Measurements from ENCODE around the gene RRM1.

RRM1 gene

DNA sequence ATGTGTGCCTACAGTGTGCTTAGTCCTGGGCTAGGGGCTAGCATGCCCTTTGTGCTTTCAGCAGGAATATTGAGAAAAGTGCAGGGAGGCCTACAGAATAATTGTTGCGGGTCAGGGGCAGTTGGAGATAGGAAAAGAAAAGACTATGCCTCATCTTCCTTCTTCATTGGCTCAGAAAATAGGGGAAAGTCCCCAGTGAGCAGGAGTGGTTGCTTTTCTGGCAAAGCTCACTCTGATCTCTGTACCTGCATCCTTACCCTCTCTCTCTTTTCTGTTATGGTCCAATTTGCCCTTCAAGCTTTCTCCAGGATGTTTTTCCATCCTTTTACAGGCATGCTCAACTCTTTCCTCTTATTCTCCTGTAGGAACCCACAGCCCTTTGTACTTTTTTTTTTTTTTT is 29.5 kb upstream of the RRM1 start:
- Mint-ChIP-seq H3K27ac (ENCODE audit: low read depth) (peak overlapping the region; percentile 80), H3K4me1 (peaks cover 60% of the 10 kb centered on the region), H3K27me3 (no peaks in the 10 kb centered on the region), H3K9me3 (no peaks in the 10 kb centered on the region), H3K36me3 (ENCODE audit: insufficient read depth) (peaks cover 26% of the 10 kb centered on the region), H3K4me3 (no peak overlapping the region)
- ATAC-seq (replicated peaks; ENCODE audit: extremely low read depth, poor library complexity, severe bottlenecking) = no peak
- no peak for DNase-seq (ENCODE audit: low spot score in 2 of 2)

DNA sequence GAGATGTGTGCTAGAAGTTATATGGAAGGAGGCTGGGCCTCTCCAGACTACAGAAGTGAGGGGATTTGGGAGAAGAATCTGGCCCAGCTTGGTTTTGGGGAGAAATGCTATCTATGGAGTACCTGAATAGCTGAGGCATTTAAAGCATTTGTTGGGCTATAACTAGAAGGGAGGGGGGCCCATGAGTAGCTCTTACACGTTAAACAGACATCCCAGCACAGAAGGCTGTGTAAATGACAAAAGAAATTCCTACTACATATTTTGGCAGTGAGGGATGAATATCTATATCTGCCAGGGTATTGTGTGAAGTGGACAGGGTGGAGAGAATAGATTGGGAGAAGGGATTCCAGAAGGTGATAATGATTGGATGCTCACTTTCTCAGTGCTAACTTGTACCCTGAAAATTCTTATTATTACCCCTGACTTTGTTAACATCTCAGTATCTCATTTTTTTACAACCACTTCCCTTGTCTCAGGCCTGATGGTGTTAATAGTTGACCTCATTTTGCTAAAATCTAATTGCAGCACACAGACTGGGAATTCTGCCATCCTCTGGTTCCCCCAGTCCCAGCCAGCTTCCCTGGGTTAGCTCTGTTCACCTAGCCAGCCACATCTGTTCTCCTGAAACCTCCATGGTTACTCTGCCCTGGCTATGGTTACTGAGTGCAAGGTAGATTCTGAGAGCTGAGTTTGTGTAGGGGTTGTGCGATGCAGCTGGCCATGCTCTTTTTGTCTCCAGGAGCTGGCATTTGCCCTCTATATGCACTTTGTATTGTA is 28.8 kb upstream of the RRM1 start:
- H3K4me1 Mint-ChIP-seq = peaks cover 60% of the 10 kb centered on the region
- DNase-seq (ENCODE audit: low spot score in 2 of 2) (no peak), ATAC-seq (replicated peaks; ENCODE audit: extremely low read depth, poor library complexity, severe bottlenecking) (no peak)
- H3K9me3 Mint-ChIP-seq = no peaks in the 10 kb centered on the region
- H3K36me3 Mint-ChIP-seq (ENCODE audit: insufficient read depth) = peaks cover 19% of the 10 kb centered on the region
- peak overlapping the region; percentile 80 for H3K27ac Mint-ChIP-seq (ENCODE audit: low read depth)
- H3K27me3 Mint-ChIP-seq = no peaks in the 10 kb centered on the region
- no peak overlapping the region for H3K4me3 Mint-ChIP-seq

- Mint-ChIP-seq H3K4me1 (peaks cover 60% of the 10 kb centered on the region), H3K9me3 (no peaks in the 10 kb centered on the region), H3K27ac (ENCODE audit: low read depth) (peak overlapping the region; percentile 80), H3K4me3 (no peak overlapping the region), H3K36me3 (ENCODE audit: insufficient read depth) (peaks cover 13% of the 10 kb centered on the region), H3K27me3 (no peaks in the 10 kb centered on the region)
- DNase-seq (ENCODE audit: low spot score in 2 of 2) (no peak), ATAC-seq (replicated peaks; ENCODE audit: extremely low read depth, poor library complexity, severe bottlenecking) (peak; percentile 69)
Measured at GRCh38 chr11:4066910-4067309, 27.7 kb upstream of the RRM1 start.

- Mint-ChIP-seq H3K27me3 (no peaks in the 10 kb centered on the region), H3K9me3 (no peaks in the 10 kb centered on the region), H3K4me1 (peaks cover 69% of the 10 kb centered on the region), H3K27ac (ENCODE audit: low read depth) (peak overlapping the region; percentile 79), H3K4me3 (no peak overlapping the region), H3K36me3 (ENCODE audit: insufficient read depth) (peaks cover 17% of the 10 kb centered on the region)
- DNase-seq (ENCODE audit: low spot score in 2 of 2) = no peak
- ATAC-seq (replicated peaks; ENCODE audit: extremely low read depth, poor library complexity, severe bottlenecking) = peak; percentile 38
Measured at GRCh38 chr11:4068962-4069361, 25.6 kb upstream of the RRM1 start.

GRCh38 chr11:4071325-4071724 is 23.3 kb upstream of the RRM1 start:
- no peaks in the 10 kb centered on the region for H3K9me3 Mint-ChIP-seq
- H3K27ac Mint-ChIP-seq (ENCODE audit: low read depth) = no peak overlapping the region
- peaks cover 24% of the 10 kb centered on the region for H3K36me3 Mint-ChIP-seq (ENCODE audit: insufficient read depth)
- no peak for DNase-seq (ENCODE audit: low spot score in 2 of 2)
- H3K4me3 Mint-ChIP-seq = no peak overlapping the region
- H3K4me1 Mint-ChIP-seq = peaks cover 51% of the 10 kb centered on the region
- H3K27me3 Mint-ChIP-seq = no peaks in the 10 kb centered on the region
- no peak for ATAC-seq (replicated peaks; ENCODE audit: extremely low read depth, poor library complexity, severe bottlenecking)

DNA sequence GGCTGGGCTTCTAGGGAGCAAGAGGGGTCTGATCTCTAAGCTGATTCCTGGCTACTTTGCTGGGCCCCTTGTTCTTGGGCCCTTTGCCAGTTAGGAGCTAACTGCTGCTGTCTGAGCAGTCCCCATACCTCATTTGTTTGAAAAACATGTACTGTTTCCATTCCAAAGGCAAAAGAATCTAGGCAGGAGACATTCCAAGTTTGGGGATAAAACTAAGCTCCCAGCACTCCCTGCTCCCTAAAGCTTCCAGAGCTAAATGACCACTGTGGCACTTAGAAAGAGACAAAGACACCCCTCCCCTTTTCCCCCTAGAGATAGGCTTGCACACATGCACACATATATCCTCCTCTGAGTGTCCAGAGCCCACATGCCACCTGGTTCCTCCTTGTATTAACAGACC is 22.7 kb upstream of the RRM1 start:
- Mint-ChIP-seq H3K36me3 (ENCODE audit: insufficient read depth) (peaks cover 23% of the 10 kb centered on the region), H3K4me1 (peaks cover 49% of the 10 kb centered on the region), H3K4me3 (no peak overlapping the region), H3K27me3 (no peaks in the 10 kb centered on the region), H3K9me3 (no peaks in the 10 kb centered on the region), H3K27ac (ENCODE audit: low read depth) (no peak overlapping the region)
- DNase-seq (ENCODE audit: low spot score in 2 of 2) (no peak), ATAC-seq (replicated peaks; ENCODE audit: extremely low read depth, poor library complexity, severe bottlenecking) (no peak)

DNA sequence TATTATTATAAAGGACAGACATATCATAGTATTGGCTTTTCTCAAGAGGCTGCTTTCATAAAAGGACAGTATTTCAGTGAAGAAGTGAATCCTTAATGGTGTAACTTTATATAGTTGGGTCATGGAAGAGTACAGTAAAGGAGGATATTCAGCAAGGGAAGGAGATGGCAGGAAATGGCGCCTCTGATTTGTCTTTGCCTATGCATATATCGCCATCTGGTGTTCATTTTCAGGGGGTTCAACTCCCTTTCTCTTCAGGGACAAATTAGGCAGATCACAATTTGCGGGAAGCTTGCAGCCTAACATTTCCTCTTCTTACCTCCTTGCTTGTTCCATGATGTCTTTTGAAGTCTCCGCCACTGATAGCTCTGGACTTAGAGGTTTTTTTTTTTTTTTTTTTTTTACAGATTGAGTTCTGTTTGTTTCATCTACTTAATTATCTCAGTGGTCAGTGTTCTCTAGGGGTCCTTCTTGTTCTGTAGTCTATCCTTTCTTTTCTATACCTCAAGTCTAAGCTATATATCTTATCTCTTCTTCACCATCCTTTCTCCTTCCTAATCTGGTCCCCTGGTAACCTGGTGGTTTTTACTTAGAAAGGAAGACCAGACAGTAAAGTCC is 21.8 kb upstream of the RRM1 start:
- Mint-ChIP-seq H3K27ac (ENCODE audit: low read depth) (peak overlapping the region; percentile 39), H3K4me1 (peaks cover 46% of the 10 kb centered on the region), H3K36me3 (ENCODE audit: insufficient read depth) (peaks cover 22% of the 10 kb centered on the region), H3K9me3 (no peaks in the 10 kb centered on the region), H3K27me3 (no peaks in the 10 kb centered on the region), H3K4me3 (no peak overlapping the region)
- DNase-seq (ENCODE audit: low spot score in 2 of 2) = peak in 1 of 2 donors; percentile 47
- ATAC-seq (replicated peaks; ENCODE audit: extremely low read depth, poor library complexity, severe bottlenecking) = peak; percentile 78

DNA sequence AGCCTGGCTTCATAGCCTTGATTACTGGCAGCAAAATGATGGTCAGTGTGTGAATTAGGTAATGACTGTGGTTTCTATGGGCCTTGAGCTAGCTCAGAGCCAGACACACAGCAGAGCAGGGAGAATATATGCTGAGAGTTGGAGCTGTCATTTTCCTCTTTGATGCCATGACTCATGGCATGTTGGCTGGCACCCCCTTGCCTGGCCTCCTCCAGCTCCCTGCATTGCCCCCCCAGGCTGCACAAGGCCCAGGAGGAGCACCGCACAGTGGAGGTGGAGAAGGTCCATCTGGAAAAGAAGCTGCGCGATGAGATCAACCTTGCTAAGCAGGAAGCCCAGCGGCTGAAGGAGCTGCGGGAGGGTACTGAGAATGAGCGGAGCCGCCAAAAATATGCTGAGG is 20.3 kb upstream of the RRM1 start:
- DNase-seq (ENCODE audit: low spot score in 2 of 2) (no peak), ATAC-seq (replicated peaks; ENCODE audit: extremely low read depth, poor library complexity, severe bottlenecking) (no peak)
- Mint-ChIP-seq H3K36me3 (ENCODE audit: insufficient read depth) (peaks cover 27% of the 10 kb centered on the region), H3K27me3 (no peaks in the 10 kb centered on the region), H3K4me3 (no peak overlapping the region), H3K4me1 (peaks cover 37% of the 10 kb centered on the region), H3K9me3 (no peaks in the 10 kb centered on the region), H3K27ac (ENCODE audit: low read depth) (no peak overlapping the region)

DNA sequence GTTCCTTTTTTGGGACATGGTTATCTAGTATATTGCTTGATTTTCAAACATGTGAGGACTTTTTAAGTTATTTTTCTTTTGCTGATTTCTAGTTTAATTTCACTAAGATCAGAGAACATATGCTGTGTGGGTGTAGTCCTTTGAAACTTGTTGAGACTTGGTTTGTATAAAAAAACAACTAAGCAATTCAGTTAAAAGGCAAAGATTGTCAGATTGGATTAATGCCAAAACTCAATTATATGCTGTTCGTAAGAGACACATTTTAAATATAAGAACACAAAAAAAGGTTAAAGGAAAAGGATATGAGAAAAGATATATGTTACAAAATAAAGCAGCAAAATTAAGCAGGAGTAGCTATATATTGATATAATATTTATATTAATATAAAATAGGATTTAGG is 17.8 kb upstream of the RRM1 start:
- no peak for DNase-seq (ENCODE audit: low spot score in 2 of 2)
- Mint-ChIP-seq H3K4me3 (no peak overlapping the region), H3K27ac (ENCODE audit: low read depth) (peak overlapping the region; percentile 68), H3K36me3 (ENCODE audit: insufficient read depth) (peaks cover 35% of the 10 kb centered on the region), H3K9me3 (no peaks in the 10 kb centered on the region), H3K4me1 (peaks cover 38% of the 10 kb centered on the region), H3K27me3 (no peaks in the 10 kb centered on the region)
- ATAC-seq (replicated peaks; ENCODE audit: extremely low read depth, poor library complexity, severe bottlenecking) = no peak

DNA sequence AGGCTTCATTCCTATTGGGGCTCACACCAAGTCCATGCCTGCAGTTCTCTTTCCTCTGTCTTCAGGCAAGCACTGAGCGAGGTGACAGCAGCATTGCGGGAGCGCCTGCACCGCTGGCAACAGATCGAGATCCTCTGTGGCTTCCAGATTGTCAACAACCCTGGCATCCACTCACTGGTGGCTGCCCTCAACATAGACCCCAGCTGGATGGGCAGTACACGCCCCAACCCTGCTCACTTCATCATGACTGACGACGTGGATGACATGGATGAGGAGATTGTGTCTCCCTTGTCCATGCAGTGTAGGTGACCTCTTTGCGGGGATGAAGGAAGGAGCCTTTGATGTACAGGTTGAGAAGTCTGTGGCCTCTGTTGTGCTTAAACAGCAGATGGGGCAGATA is 11.4 kb upstream of the RRM1 start:
- Mint-ChIP-seq H3K36me3 (ENCODE audit: insufficient read depth) (peaks cover 44% of the 10 kb centered on the region), H3K27me3 (no peaks in the 10 kb centered on the region), H3K4me3 (no peak overlapping the region), H3K4me1 (peaks cover 23% of the 10 kb centered on the region), H3K27ac (ENCODE audit: low read depth) (peak overlapping the region; percentile 37), H3K9me3 (no peaks in the 10 kb centered on the region)
- ATAC-seq (replicated peaks; ENCODE audit: extremely low read depth, poor library complexity, severe bottlenecking) (no peak), DNase-seq (ENCODE audit: low spot score in 2 of 2) (no peak)

DNA sequence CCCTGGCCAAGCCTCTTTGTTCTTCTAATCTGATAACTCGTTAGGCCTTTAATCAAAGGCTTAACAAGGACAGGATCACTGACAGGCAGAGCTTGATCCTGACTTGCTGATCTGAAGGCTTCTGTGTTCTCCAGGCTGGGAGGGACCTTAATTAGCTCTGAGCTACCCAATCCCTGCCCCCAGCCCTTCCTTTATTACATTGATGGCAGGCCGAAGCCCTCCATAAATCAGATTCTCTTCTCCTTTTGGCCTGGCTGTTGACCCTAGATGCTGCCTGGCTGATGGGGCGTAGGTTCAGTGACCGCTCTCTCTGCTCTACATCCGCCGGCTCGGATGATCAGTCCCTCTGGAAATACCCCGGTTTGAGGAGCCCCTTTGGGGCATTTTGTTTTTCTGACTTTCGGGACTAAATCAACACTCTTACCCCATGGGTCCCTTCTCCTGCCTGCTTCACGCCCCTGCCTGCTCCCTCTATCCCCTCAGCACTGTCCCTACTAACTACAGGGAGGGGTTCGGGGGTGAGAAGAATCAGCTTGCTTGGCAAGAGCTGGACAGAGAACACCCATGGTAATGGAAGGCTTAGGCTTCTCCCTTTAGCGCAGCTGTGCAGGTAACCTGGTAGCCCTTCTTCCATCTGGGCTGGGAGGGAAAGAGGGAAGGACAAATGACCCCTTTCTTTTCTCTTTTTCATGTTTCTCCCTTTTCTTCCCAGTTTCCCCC is 10.0 kb upstream of the RRM1 start:
- Mint-ChIP-seq H3K4me3 (no peak overlapping the region), H3K9me3 (no peaks in the 10 kb centered on the region), H3K4me1 (peaks cover 27% of the 10 kb centered on the region), H3K27me3 (no peaks in the 10 kb centered on the region), H3K36me3 (ENCODE audit: insufficient read depth) (peaks cover 41% of the 10 kb centered on the region), H3K27ac (ENCODE audit: low read depth) (peak overlapping the region; percentile 46)
- ATAC-seq (replicated peaks; ENCODE audit: extremely low read depth, poor library complexity, severe bottlenecking) = no peak
- no peak for DNase-seq (ENCODE audit: low spot score in 2 of 2)

- peaks cover 44% of the 10 kb centered on the region for H3K36me3 Mint-ChIP-seq (ENCODE audit: insufficient read depth)
- ATAC-seq (replicated peaks; ENCODE audit: extremely low read depth, poor library complexity, severe bottlenecking) = no peak
- peaks cover 35% of the 10 kb centered on the region for H3K4me1 Mint-ChIP-seq
- no peak overlapping the region for H3K27ac Mint-ChIP-seq (ENCODE audit: low read depth)
- H3K27me3 Mint-ChIP-seq = no peaks in the 10 kb centered on the region
- no peak overlapping the region for H3K4me3 Mint-ChIP-seq
- H3K9me3 Mint-ChIP-seq = no peaks in the 10 kb centered on the region
- DNase-seq (ENCODE audit: low spot score in 2 of 2) = no peak
Measured at GRCh38 chr11:4085575-4085974, 9.0 kb upstream of the RRM1 start.

Measured in central memory CD8-positive, alpha-beta T cell (primary cell).